ENCODE measurements around the gene PLEKHG3. TPM values are rescaled to one million over a fixed set of nuclear protein-coding genes. Genes with fewer than 3 reads are reported as not detected.

PLEKHG3 gene
- total RNA-seq, 1 donor from 2014 or later, result 16.6 TPM

DNA sequence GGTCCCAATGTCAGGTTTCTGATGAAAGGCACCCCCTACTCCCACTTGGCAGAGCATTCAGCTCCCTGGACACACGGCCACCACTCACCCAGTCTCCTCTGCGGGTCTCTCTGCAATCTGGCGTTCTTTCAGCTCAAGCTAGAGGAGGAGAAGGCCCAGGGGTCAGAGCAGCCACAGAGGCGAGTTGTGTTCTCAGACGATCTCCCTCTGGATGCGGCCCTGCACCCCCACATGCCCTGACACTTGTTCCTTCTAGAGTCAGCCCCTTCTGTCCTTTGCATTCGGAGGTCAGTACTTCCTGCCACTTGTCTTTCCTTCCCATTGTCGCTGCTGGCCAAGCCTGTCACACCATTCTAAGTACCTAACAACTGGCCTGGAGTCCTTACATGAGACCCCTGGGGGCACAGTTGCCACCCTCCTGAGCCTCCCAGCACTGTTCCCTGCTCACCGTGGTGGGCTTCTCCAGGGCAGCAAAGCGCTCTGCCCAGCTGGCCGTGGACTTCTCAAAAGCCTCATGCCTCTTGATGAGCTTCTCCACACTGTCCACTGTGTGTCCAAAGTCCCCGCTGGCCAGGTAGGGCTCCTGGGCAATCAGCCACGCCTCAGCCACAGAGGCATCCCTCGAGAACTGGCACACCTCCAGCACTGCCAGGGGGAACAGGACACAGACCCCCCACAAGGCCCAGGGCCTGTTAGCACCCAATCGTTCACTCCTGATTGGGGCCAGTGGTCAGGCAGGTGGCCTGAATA, 63.2 kb downstream of the PLEKHG3 start:
- ATAC-seq (ENCODE audit: poor library complexity) (no peak), DNase-seq (no peak)
- intact Hi-C loops (cut with DNase I), result no loop called here

DNA sequence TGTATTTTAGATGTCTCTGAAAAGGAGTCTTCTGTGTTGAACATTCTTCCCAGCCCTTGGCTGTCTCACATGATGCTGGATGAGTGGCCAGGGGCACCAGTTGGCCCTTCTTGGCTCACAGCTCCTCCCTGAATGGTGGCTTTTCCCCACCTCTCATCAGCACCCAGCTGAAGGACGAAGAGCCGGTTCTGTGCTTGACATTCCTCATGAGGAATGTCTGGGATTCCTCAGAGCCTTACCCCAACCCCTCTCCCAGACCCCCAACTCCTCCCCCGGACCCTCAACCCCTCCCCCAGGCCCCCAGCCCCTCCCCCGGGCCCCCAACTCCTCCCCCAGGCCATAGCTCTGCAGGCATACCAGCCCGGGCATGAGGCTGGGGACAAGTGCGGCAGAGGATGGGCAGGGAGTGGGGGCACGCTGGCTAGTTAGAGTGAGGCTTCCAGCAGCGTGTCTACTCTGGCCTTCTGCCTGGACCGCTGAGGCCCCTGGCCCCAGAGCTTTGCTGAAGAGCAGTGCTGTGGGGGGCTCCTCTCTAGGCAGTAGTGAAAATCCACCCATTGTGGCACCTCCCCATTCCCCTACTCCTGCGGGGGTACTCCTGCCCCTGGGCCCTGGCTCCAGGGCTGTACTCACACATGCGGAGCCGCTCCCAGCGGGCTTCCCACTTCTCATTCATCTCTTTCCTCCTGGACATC, 64.3 kb downstream of the PLEKHG3 start:
- intact Hi-C loops (cut with DNase I), result no loop called here
- DNase-seq, result no peak
- ATAC-seq (ENCODE audit: poor library complexity), result no peak

GRCh38 chr14:64769096-64770020, 65.1 kb downstream of the PLEKHG3 start:
- no peak for DNase-seq
- intact Hi-C loops (cut with DNase I), result no loop called here
- no peak for ATAC-seq (ENCODE audit: poor library complexity)

DNA sequence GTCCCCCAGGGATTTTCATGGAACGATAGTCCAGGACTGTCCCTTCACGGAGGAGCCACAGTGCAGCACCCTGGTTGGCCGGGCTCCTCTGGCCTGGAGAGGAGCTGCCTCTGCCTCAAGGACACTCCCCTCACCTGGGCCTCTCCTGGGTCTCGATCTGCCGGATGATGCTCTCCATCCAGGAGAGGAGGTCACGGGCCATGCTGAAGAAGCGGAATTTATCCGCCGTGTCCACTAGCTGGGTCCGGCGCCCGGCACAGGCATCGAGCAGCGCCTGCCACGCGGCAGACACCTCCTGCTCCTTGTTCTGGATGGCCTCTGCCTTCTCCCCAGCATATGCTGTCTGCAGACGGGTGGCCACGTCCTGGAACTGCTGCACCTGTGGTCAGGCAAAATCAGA, 66.5 kb downstream of the PLEKHG3 start:
- intact Hi-C loops (cut with DNase I), result no loop called here
- no peak for ATAC-seq (ENCODE audit: poor library complexity)
- DNase-seq, result no peak

GRCh38 chr14:64771161-64771560, 66.9 kb downstream of the PLEKHG3 start:
- ATAC-seq (ENCODE audit: poor library complexity), result no peak
- DNase-seq, result no peak
- intact Hi-C loops (cut with DNase I), result no loop called here

DNA sequence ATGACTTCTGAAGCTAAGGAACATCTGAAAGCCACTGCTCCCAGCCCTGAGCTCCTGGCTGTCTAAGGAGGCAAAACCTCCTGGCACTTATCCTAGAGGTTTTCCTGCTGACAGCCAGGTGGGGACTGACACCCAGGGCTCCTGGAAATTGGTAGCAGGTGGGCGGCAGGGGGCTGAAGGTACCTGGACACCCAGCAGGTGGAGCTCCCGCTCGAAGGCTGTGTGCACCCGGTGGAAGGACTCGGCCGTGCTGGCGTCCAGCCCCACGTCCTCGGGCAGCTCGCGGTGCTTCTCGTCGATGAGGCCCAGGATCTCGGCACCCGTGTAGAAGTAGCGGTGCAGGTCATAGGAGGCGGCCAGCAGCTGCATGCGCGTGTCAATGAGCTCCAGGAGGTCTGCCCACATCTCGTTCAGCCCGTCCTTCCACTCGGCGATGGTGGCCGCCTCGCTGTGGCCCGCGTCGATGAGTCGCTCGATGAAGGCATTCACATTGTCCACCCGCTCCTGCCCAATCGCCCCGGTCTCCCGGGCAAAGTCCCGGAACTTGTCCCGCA, 68.2 kb downstream of the PLEKHG3 start:
- ATAC-seq (ENCODE audit: poor library complexity), result no peak
- DNase-seq, result no peak
- intact Hi-C loops (cut with DNase I), result no loop called here

GRCh38 chr14:64773046-64773445, 68.8 kb downstream of the PLEKHG3 start:
- no peak for ATAC-seq (ENCODE audit: poor library complexity)
- peak; percentile 10 for DNase-seq
- intact Hi-C loops (cut with DNase I), result no loop called here

- intact Hi-C loops (cut with DNase I), result no loop called here
- ATAC-seq (ENCODE audit: poor library complexity) (no peak), DNase-seq (peak; percentile 13)
Observed at GRCh38 chr14:64773577-64773976, 69.4 kb downstream of the PLEKHG3 start.

- intact Hi-C loops (cut with DNase I), result no loop called here
- DNase-seq (peak; percentile 32), ATAC-seq (ENCODE audit: poor library complexity) (no peak)
Observed at GRCh38 chr14:64774272-64774671, 70.0 kb downstream of the PLEKHG3 start.

GRCh38 chr14:64775081-64775777, 71.0 kb downstream of the PLEKHG3 start:
- DNase-seq, result peak; percentile 36
- ATAC-seq (ENCODE audit: poor library complexity), result no peak
- intact Hi-C loops (cut with DNase I), result no loop called here

- ATAC-seq (ENCODE audit: poor library complexity) (no peak), DNase-seq (no peak)
- intact Hi-C loops (cut with DNase I), result no loop called here
Observed at GRCh38 chr14:64777461-64777860, 73.2 kb downstream of the PLEKHG3 start.

DNA sequence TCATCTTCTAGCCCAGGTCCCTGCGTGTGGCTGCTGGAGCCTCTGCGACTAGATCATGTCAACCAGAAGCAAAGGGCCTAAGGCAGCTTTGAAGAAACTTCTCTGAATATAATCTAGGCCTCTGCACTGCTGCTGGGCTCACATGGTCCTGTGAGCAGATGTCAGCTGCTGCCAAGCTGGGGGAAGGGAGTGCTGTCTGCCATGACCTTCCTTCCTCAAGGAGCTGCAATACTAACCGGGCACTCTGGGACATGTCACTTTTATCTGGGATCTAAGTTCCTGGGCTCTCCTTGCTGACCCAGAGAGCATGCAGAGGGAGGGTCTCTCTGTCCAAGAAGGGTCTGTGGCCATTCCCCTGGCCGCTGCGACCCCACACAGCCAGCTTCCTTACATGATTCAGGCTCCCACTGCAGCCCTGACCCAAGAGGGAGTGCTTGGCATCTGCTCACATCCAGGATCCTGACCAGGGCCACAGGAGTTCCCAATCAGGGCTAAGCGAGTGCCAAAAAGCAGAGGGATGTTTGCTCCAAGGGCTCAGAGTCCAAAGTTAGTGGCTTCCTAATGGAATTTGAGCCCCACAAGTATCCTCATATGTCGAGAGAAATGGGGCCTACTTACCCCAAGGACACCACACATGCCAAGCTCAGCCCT, 74.0 kb downstream of the PLEKHG3 start:
- DNase-seq, result peak; percentile 64
- intact Hi-C loops (cut with DNase I), result no loop called here
- ATAC-seq (ENCODE audit: poor library complexity), result peak; percentile 84

DNA sequence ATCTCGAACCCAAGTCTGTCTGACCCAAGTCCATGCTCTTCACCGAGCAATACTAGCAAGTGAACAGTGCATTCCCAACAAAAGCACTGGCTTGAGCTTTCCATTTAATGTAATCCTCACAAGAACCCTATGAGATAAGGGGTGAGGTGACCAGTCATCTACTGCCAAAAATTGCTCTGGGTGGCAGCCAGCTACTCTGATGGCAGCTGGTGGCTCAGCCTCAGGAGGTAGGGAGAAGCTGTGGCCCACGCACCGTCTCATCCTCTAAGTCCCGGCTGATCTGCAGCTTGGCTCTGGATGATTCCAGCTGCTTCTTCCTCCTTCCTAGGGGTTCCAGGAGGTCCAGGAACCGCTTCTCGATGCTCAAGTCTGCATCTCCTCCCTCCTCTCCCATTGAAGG, 75.2 kb downstream of the PLEKHG3 start:
- DNase-seq, result peak; percentile 73
- ATAC-seq (ENCODE audit: poor library complexity), result peak; percentile 84
- intact Hi-C loops (cut with DNase I), result no loop called here

- intact Hi-C loops (cut with DNase I), result no loop called here
- ATAC-seq (ENCODE audit: poor library complexity) (no peak), DNase-seq (no peak)
Observed at GRCh38 chr14:64782196-64782595, 78.0 kb downstream of the PLEKHG3 start.

GRCh38 chr14:64784006-64784405, 79.8 kb downstream of the PLEKHG3 start:
- DNase-seq (no peak), ATAC-seq (ENCODE audit: poor library complexity) (no peak)

GRCh38 chr14:64786296-64787149, 82.3 kb downstream of the PLEKHG3 start:
- ATAC-seq (ENCODE audit: poor library complexity) (peak; percentile 70), DNase-seq (peak; percentile 59)
- intact Hi-C loops (cut with DNase I), result no loop called here

More at GRCh38 chr14:64784006-64784405, 79.8 kb downstream of the PLEKHG3 start:
- intact Hi-C loops (cut with DNase I), result no loop called here

DNA sequence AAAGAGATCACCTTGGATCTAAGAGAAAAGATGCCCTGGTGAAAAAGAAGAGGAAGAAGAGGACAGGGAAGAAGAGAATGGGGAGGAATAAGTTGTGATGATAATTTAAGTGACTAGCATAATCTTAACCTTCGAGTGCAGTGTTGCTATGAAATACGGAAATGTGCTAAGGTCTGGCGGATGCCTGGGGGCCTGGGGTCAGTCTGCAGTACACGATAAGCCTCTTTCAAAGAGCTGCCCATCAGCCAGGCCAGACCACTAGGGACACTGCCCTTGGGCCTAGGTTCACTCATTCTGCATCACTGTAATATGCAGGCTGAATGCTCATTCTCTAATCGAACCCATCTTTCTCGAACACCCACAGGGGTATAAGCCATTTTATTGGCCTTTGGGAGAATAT, 83.4 kb downstream of the PLEKHG3 start:
- intact Hi-C loops (cut with DNase I), result no loop called here
- ATAC-seq (ENCODE audit: poor library complexity), result no peak

More for the DNA sequence above, 83.4 kb downstream of the PLEKHG3 start:
- no peak for DNase-seq

Data from Right ventricle myocardium superior (tissue), 1 donor.